Pancreas (tissue), 10 donors: ENCODE measurements around the gene CNTRL. TPM values are rescaled to one million over a fixed set of nuclear protein-coding genes. Genes with fewer than 3 reads are reported as not detected.

Source experiments
- ATAC-seq, 4 donors: fragments of 200-7000 bp; cut with Tn5 transposase; one replicate each; pipeline versions ENCODE4 v1.8.0 to v1.9.1; 2020; ENCODE audit warnings: mild to moderate bottlenecking in 4 of 4, moderate library complexity in 4 of 4
- DNase-seq, 6 donors: peaks; one replicate each; pipeline ENCODE4 v3.0.0-alpha.2; 2020
- FAIRE-seq: peaks from 2 replicates; lab custom pipeline; 2012; peaks lifted over from hg19 to GRCh38; lab: Jason Lieb, UNC
- H3K27ac ChIP-seq, 4 donors: fragments of 200-600 bp; sonication (generic); 1 replicate in 3 of 4; 2 replicates in 1 of 4; pipeline versions ENCODE4 v1.5.0 to v1.8.0; 2020
- H3K27me3 ChIP-seq, 4 donors: fragments of 200-600 bp; one replicate each; pipeline ENCODE4 v1.8.0; 2021
- H3K36me3 ChIP-seq, 3 donors: fragments of 200-600 bp; sonication (generic) in 1 of 3; one replicate each; pipeline versions ENCODE4 v1.5.0 to v1.8.0; 2020 to 2021
- H3K4me1 ChIP-seq, 3 donors: fragments of 200-600 bp; one replicate each; pipeline ENCODE4 v1.8.0; 2021
- H3K4me3 ChIP-seq, 4 donors: fragments of 200-600 bp; sonication (generic) in 2 of 4; one replicate each; pipeline versions ENCODE4 v1.5.0 to v1.8.0; 2020 to 2021
- H3K9me3 ChIP-seq, 4 donors: fragments of 200-600 bp; one replicate each; pipeline ENCODE4 v1.8.0; 2021
- CTCF ChIP-seq, 4 donors: fragments of 200-600 bp; sonication (generic) in 3 of 4; IDR thresholded peaks; one replicate each; pipeline versions ENCODE4 v1.5.0 to v1.8.0; 2021; ENCODE audit warnings: antibody characterized with exemption in 4 of 4
- WGBS, 2 donors: extraction: QIAGEN DNeasy Blood & Tissue Kit; methylation state at CpG; one replicate each; pipeline ENCODE4 v1.1.7; 2013; 5-methylcytosine and 5-hydroxymethylcytosine counted together
- intact Hi-C, 3 donors: fragments of 100-400 bp; cut with DNase I; formaldehyde crosslinking; loops; one replicate each; pipeline versions ENCODE4 v1.11.1 to v1.14.2; 2022
- polyA plus RNA-seq, 2 donors: library from polyadenylated mRNA; stranded (reverse); fragments of 200-250 nt; gene quantifications; one replicate each; pipeline ENCODE4 v1.2.3, GENCODE V29; 2013
- total RNA-seq, 6 donors: library from RNA; stranded (reverse); fragmentation: NEBNext Ultra II Directional in 4 of 6; extraction: Animal tissue kit (Norgen Biotek cat#: 25700) in 4 of 6; gene quantifications; one replicate each; pipeline versions ENCODE4 v1.2.1 to v1.2.4, GENCODE V29; 2021 to 2023
- donor health status: healthy with polysubstance abuse.
- donor health status: DM: no; HTN: no; CAD: no; lungs with moderate emphysema.
- donor health status: DM: no; HTN: no; CAD: no.
- donor health status: control.
- donor health status: control.
- donor health status: Bipolar disorder and iron deficiency.
- donor health status: DM: yes; HTN: yes; CAD: no.
- donor health status: DM: no; HTN: no; CAD: no.
- donor health status: DM: no; HTN: no; CAD: no.
- donor health status: DM: yes; HTN: yes; CAD: no.

The CNTRL gene
- total and polyA plus RNA-seq, 8 donors = 5.0 to 12.1 (median 6.5) TPM

GRCh38 chr9:121218357-121219027 is 143.7 kb downstream of the CNTRL start:
- no peak overlapping the region for H3K4me3 ChIP-seq
- 90 to 94% methylated on average over 8 of the region's 8 CpGs for WGBS, 2 donors
- intact Hi-C loops = loop anchor here in 2 of 3 donors (10.0 kb wide), 1 partner anchor 176 kb away; no protein-coding TSS in a partner anchor
- ATAC-seq = no peak
- no peak overlapping the region for H3K27ac ChIP-seq
- H3K36me3 ChIP-seq = no peaks in the 10 kb centered on the region
- no peak for FAIRE-seq
- no peaks in the 10 kb centered on the region for H3K9me3 ChIP-seq
- no peak for TF ChIP-seq CTCF (IDR thresholded peaks at IDR 0.05)
- H3K27me3 ChIP-seq = no peaks in the 10 kb centered on the region
- DNase-seq = no peak
- no peaks in the 10 kb centered on the region for H3K4me1 ChIP-seq

- ATAC-seq (no peak), FAIRE-seq (no peak), DNase-seq (no peak)
- Histone ChIP-seq H3K27me3 (no peaks in the 10 kb centered on the region), H3K9me3 (no peaks in the 10 kb centered on the region), H3K27ac (no peak overlapping the region), H3K36me3 (no peaks in the 10 kb centered on the region), H3K4me3 (no peak overlapping the region), H3K4me1 (no peaks in the 10 kb centered on the region)
- TF ChIP-seq CTCF (IDR thresholded peaks at IDR 0.05) = no peak
- WGBS, 2 donors = 90 to 92% methylated on average over 3 of the region's 3 CpGs
- intact Hi-C loops = loop anchor here in 2 of 3 donors (10.0 kb wide), 1 partner anchor 175 kb away; no protein-coding TSS in a partner anchor
These were observed 144.8 kb downstream of the CNTRL start for GRCh38 chr9:121219530-121219929.

GRCh38 chr9:121220996-121221663 is 146.4 kb downstream of the CNTRL start:
- no peak for FAIRE-seq
- 85% methylated on average over 13 of the region's 13 CpGs for WGBS, 2 donors
- no peak for DNase-seq
- intact Hi-C loops = no loop called here
- Histone ChIP-seq H3K36me3 (no peaks in the 10 kb centered on the region), H3K4me3 (no peak overlapping the region), H3K9me3 (no peaks in the 10 kb centered on the region), H3K27me3 (no peaks in the 10 kb centered on the region), H3K4me1 (no peaks in the 10 kb centered on the region), H3K27ac (no peak overlapping the region)
- peak in 1 of 4 donors; percentile 25 for ATAC-seq
- TF ChIP-seq CTCF (IDR thresholded peaks at IDR 0.05) = no peak

GRCh38 chr9:121221664-121222055 is 146.9 kb downstream of the CNTRL start:
- Histone ChIP-seq H3K27ac (no peak overlapping the region), H3K36me3 (no peaks in the 10 kb centered on the region), H3K4me1 (no peaks in the 10 kb centered on the region), H3K4me3 (no peak overlapping the region), H3K27me3 (no peaks in the 10 kb centered on the region), H3K9me3 (no peaks in the 10 kb centered on the region)
- WGBS, 2 donors = 92 to 96% methylated on average over 2 of the region's 2 CpGs
- FAIRE-seq = no peak
- ATAC-seq = no peak
- no peak for DNase-seq
- intact Hi-C loops = no loop called here
- no peak for TF ChIP-seq CTCF (IDR thresholded peaks at IDR 0.05)
